Left lung (tissue), 10 donors: Measurements from ENCODE around the gene PLCL1. TPM values are rescaled to one million over a fixed set of nuclear protein-coding genes. Genes with fewer than 3 reads are reported as not detected.

Experiments used
- ATAC-seq: fragments of 200-7000 bp; cut with Tn5 transposase; one replicate; pipeline ENCODE4 v1.9.1; 2020; ENCODE audit warnings: moderate library complexity
- DNase-seq, 4 donors: peaks; one replicate each; pipeline ENCODE4 v3.0.0-alpha.2; 2013 to 2020
- H3K27ac ChIP-seq, 2 donors: fragments of 200-600 bp; sonication (generic) in 1 of 2; one replicate each; pipeline versions ENCODE4 v1.5.0 to v1.8.0; 2020 to 2021
- H3K27me3 ChIP-seq, 2 donors: fragments of 200-600 bp; sonication (generic) in 1 of 2; one replicate each; pipeline versions ENCODE4 v1.5.0 to v1.8.0; 2020 to 2021
- H3K36me3 ChIP-seq, 2 donors: fragments of 200-600 bp; sonication (generic) in 1 of 2; one replicate each; pipeline versions ENCODE4 v1.5.0 to v1.8.0; 2020 to 2021
- H3K4me1 ChIP-seq, 2 donors: fragments of 200-600 bp; one replicate each; pipeline ENCODE4 v1.8.0; 2021
- H3K4me3 ChIP-seq, 2 donors: fragments of 200-600 bp; sonication (generic) in 1 of 2; one replicate each; pipeline versions ENCODE4 v1.5.0 to v1.8.0; 2020 to 2021; ENCODE audit warnings: mild to moderate bottlenecking in 1 of 2
- H3K9me3 ChIP-seq, 2 donors: fragments of 200-600 bp; sonication (generic) in 1 of 2; one replicate each; pipeline versions ENCODE4 v1.5.0 to v1.8.0; 2020 to 2021
- CTCF ChIP-seq, 2 donors: fragments of 200-600 bp; sonication (generic) in 1 of 2; IDR thresholded peaks; one replicate each; pipeline versions ENCODE4 v1.5.0 to v1.8.0; 2021; ENCODE audit warnings: antibody characterized with exemption in 2 of 2
- intact Hi-C, 2 donors: fragments of 100-400 bp; cut with DNase I; formaldehyde crosslinking; loops; one replicate each; pipeline versions ENCODE4 v1.11.2 to v1.14.2; 2022
- polyA plus RNA-seq, 6 donors: library from polyadenylated mRNA; unstranded; fragments of 120-200 nt; gene quantifications; one replicate each; pipeline ENCODE4 v1.2.1, GENCODE V29; 2013; ENCODE audit not compliant: insufficient read length in 6 of 6
- total RNA-seq, 2 donors: library from RNA; stranded (reverse); fragmentation: NEBNext Ultra II Directional; extraction: Animal tissue kit (Norgen Biotek cat#: 25700); gene quantifications; one replicate each; pipeline ENCODE4 v1.2.1, GENCODE V29; 2021
- donor health status: DM: no; HTN: yes; CAD: no.
- donor health status: DM: no; HTN: no; CAD: no.

Gene PLCL1
- total and polyA plus RNA-seq, 8 donors = 3.4 to 15.3 (median 10.3) TPM

DNA sequence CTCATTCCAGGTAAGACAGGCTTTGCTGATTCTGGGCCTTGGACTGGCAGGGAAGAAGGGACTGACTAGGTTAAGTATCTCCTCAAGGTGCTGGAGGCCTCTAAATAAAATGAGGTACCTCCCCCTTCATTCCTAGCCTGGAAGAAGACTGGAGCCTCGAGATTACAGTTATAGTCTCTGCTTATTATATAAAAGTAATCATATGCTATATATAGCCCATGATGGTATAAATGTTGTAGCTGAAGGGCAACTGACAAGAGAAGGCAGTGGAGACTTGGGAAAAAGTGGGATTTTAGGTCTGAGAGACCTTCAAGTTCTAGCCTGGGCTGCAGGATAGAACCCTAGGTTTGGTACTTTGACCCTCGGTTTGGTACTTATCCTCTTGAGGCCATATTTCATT lies 248.3 kb downstream of the PLCL1 start:
- H3K27ac ChIP-seq = no peak overlapping the region
- no peak for ATAC-seq

GRCh38 chr2:198053148-198053547 lies 248.8 kb downstream of the PLCL1 start:
- Histone ChIP-seq H3K36me3 (no peaks in the 10 kb centered on the region), H3K27me3 (no peaks in the 10 kb centered on the region), H3K4me3 (no peak overlapping the region), H3K27ac (no peak overlapping the region), H3K9me3 (no peaks in the 10 kb centered on the region), H3K4me1 (no peaks in the 10 kb centered on the region)
- intact Hi-C loops = no loop called here
- no peak for TF ChIP-seq CTCF (IDR thresholded peaks at IDR 0.05)
- ATAC-seq (no peak), DNase-seq (no peak)

More for the DNA sequence above, 248.3 kb downstream of the PLCL1 start:
- no peak for TF ChIP-seq CTCF (IDR thresholded peaks at IDR 0.05)
- no peaks in the 10 kb centered on the region for H3K4me1 ChIP-seq
- no peak for DNase-seq
- no peak overlapping the region for H3K4me3 ChIP-seq
- no peaks in the 10 kb centered on the region for H3K36me3 ChIP-seq
- intact Hi-C loops = no loop called here
- no peaks in the 10 kb centered on the region for H3K27me3 ChIP-seq
- H3K9me3 ChIP-seq = no peaks in the 10 kb centered on the region

DNA sequence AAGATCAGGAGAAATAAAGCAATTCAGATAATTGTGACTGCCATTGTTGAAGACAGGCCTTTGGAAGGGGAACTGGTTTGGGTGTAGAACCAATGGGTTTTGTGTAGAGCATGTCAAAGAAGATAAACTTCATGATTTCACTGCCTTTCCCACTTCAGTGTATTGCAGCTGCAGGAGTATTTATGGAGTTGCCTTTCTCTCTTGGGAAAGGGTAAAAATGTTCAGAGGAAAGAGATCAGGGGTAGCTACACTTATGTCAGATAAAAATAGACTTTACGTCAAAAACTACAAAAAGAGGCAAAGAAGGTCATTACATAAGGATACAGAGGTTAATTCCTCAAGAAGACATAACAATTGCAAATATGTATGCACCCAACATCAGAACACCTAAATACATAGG lies 249.4 kb downstream of the PLCL1 start:
- Histone ChIP-seq H3K36me3 (no peaks in the 10 kb centered on the region), H3K27ac (no peak overlapping the region), H3K27me3 (no peaks in the 10 kb centered on the region), H3K4me3 (no peak overlapping the region), H3K4me1 (no peaks in the 10 kb centered on the region), H3K9me3 (no peaks in the 10 kb centered on the region)
- ATAC-seq = no peak
- intact Hi-C loops = no loop called here
- TF ChIP-seq CTCF (IDR thresholded peaks at IDR 0.05) = no peak
- DNase-seq = no peak

DNA sequence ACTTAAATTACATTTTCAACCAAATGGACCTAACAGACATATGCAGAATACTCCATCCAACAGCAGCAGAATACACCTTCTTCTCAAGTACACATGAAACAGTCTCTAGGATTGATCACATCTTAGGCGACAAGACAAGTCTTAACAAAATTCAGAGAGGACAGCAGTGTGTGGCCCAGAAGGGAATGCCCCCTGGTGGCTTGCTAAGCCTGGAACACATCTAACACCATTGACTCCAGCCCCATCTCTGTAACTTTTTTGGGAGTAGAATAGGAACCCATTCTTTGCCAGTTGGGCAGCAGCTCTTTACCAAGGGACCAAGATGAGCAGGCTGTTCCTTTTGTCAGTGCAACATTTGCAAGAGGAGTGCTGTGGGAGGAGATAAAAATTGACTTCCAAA lies 249.9 kb downstream of the PLCL1 start:
- H3K36me3 ChIP-seq = no peaks in the 10 kb centered on the region
- DNase-seq = no peak
- no peak overlapping the region for H3K4me3 ChIP-seq
- intact Hi-C loops = no loop called here
- TF ChIP-seq CTCF (IDR thresholded peaks at IDR 0.05) = peak in 1 of 2 donors; percentile 21
- no peaks in the 10 kb centered on the region for H3K27me3 ChIP-seq
- no peaks in the 10 kb centered on the region for H3K9me3 ChIP-seq
- H3K27ac ChIP-seq = no peak overlapping the region
- peak; percentile 51 for ATAC-seq
- no peaks in the 10 kb centered on the region for H3K4me1 ChIP-seq

DNA sequence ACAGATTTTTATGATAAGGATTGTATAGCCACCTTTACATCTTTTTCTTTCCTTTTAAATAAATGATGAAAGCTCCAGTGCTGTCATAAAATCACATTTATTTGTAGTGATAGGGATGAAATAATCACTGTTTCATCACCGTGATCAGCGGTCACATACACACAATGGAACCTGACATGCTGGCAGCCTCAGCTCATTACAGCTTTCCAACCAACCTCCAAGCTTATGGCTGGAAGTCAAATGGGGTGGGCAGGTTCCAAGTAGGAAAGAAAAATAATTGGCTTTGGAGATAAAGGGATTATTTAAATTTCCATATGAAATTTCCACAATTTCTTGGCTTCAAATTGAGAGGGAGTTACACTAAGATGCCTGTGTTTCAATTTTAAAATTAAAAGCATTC lies 251.3 kb downstream of the PLCL1 start:
- H3K27ac ChIP-seq = no peak overlapping the region
- no peaks in the 10 kb centered on the region for H3K4me1 ChIP-seq
- H3K4me3 ChIP-seq = no peak overlapping the region
- intact Hi-C loops = no loop called here
- no peak for TF ChIP-seq CTCF (IDR thresholded peaks at IDR 0.05)
- peak in 2 of 4 donors; percentile 17 to 20 for DNase-seq
- no peak for ATAC-seq
- H3K36me3 ChIP-seq = no peaks in the 10 kb centered on the region
- no peaks in the 10 kb centered on the region for H3K27me3 ChIP-seq
- H3K9me3 ChIP-seq = no peaks in the 10 kb centered on the region
